ENCODE data around the gene CNOT6L. TPM values are rescaled to one million over a fixed set of nuclear protein-coding genes. Genes with fewer than 3 reads are reported as not detected.

Gene CNOT6L
- total RNA-seq, 1 experiment from 2014 or later = 9.2 TPM

Other genes starting within 250 kb of the CNOT6L start
- gene CXCL13, start 213.5 kb downstream of the CNOT6L start, total RNA-seq (2014; rRNA removed; shearing (Covaris generic)) = not detected in 2 replicates
- 42.4 and 48.4 TPM in 2 replicates for gene MRPL1, start 43.5 kb upstream of the CNOT6L start, total RNA-seq (2014; rRNA removed; shearing (Covaris generic))
- 0.19 and 0.21 TPM in 2 replicates for gene FRAS1, start 238.0 kb upstream of the CNOT6L start, total RNA-seq (2014; rRNA removed; shearing (Covaris generic))